Natural killer cell (primary cell): ENCODE results near the gene SLC8B1. TPM values are rescaled to one million over a fixed set of nuclear protein-coding genes. Genes with fewer than 3 reads are reported as not detected.
A peak's percentile ranks its signal among the peaks of the same experiment; 100 is the strongest.

Experiments
- ATAC-seq, 3 donors: fragments of 150-1000 bp in 2 of 3; fragments of 200-7000 bp in 1 of 3; cut with Tn5 transposase; 1 replicate in 1 of 3; 2 replicates in 2 of 3; pipeline ENCODE4 v1.10.0; 2021; ENCODE audit warnings: mild to moderate bottlenecking in 2 of 3, moderate library complexity in 2 of 3
- DNase-seq, 2 donors: peaks; one replicate each; pipeline versions ENCODE4 v3.0.0 to v3.0.0-alpha.2; 2013 to 2021; ENCODE audit warnings: mixed read lengths in 1 of 2
- H3K27ac ChIP-seq: one replicate; pipeline ENCODE4 v1.5.1; 2013; ENCODE audit warnings: mild to moderate bottlenecking, low read length
- H3K27me3 ChIP-seq: one replicate; pipeline ENCODE4 v1.6.1; 2013; ENCODE audit warnings: low read length; ENCODE audit not compliant: control insufficient read depth, insufficient read depth
- H3K36me3 ChIP-seq: one replicate; pipeline ENCODE4 v1.6.1; 2013; ENCODE audit warnings: low read length; ENCODE audit not compliant: control insufficient read depth, insufficient read depth
- H3K4me1 ChIP-seq: one replicate; pipeline ENCODE4 v1.6.1; 2013; ENCODE audit warnings: low read length; ENCODE audit not compliant: control insufficient read depth, insufficient read depth
- H3K4me3 ChIP-seq: one replicate; pipeline ENCODE4 v1.5.1; 2013; ENCODE audit warnings: low read length
- H3K9me3 ChIP-seq: one replicate; pipeline ENCODE4 v1.6.1; 2013; ENCODE audit warnings: low read length; ENCODE audit not compliant: control insufficient read depth, insufficient read depth
- H3K27ac Mint-ChIP-seq, 2 donors: one replicate each; pipeline ENCODE4 v1.8.0; 2022; ENCODE audit warnings: mild to moderate bottlenecking in 2 of 2, mixed read lengths in 2 of 2, moderate library complexity in 1 of 2
- H3K27me3 Mint-ChIP-seq, 2 donors: one replicate each; pipeline ENCODE4 v1.8.0; 2022; ENCODE audit warnings: low read depth in 2 of 2, mixed read lengths in 2 of 2
- H3K36me3 Mint-ChIP-seq: one replicate; pipeline ENCODE4 v1.8.0; 2022; ENCODE audit warnings: mixed read lengths
- H3K4me1 Mint-ChIP-seq, 2 donors: one replicate each; pipeline ENCODE4 v1.8.0; 2022; ENCODE audit warnings: mixed read lengths in 2 of 2
- H3K4me3 Mint-ChIP-seq: one replicate; pipeline ENCODE4 v1.8.0; 2022; ENCODE audit warnings: mild to moderate bottlenecking, moderate library complexity, mixed read lengths
- H3K9me3 Mint-ChIP-seq, 2 donors: one replicate each; pipeline ENCODE4 v1.8.0; 2022; ENCODE audit warnings: mixed read lengths in 2 of 2
- CTCF ChIP-seq: fragments of 200-600 bp; IDR thresholded peaks from one replicate; pipeline ENCODE4 v1.8.0; 2022; ENCODE audit warnings: antibody characterized with exemption
- WGBS: methylation state at CpG from one replicate; pipeline ENCODE4 v1.1.7; 2013; ENCODE audit warnings: missing lambda C conversion rate; ENCODE audit not compliant: insufficient coverage; 5-methylcytosine and 5-hydroxymethylcytosine counted together
- intact Hi-C: fragments of 100-400 bp; cut with micrococcal nuclease; formaldehyde crosslinking; loops from one replicate; pipeline ENCODE4 v1.14.2; 2022
- total RNA-seq, 4 donors: library from RNA; stranded (reverse); fragments of 120-200 nt in 1 of 4; gene quantifications; one replicate each; pipeline versions ENCODE4 v1.2.3 to v1.2.4, GENCODE V29; 2013 to 2022

Gene SLC8B1
- total RNA-seq, 3 donors from 2014 or later (not counting 1 experiment from before 2014, with no cell fraction given): 26.1 to 34.4 (median 31.2) TPM

- no peak overlapping the region for H3K27ac ChIP-seq
- peak in 1 of 3 donors; percentile 37 for ATAC-seq
- no peaks in the 10 kb centered on the region for H3K36me3 ChIP-seq
These were observed 73.0 kb downstream of the SLC8B1 start for GRCh38 chr12:113261847-113262470.

GRCh38 chr12:113260636-113261300 lies 74.1 kb downstream of the SLC8B1 start:
- 76% methylated on average over 11 of the region's 12 CpGs for WGBS
- intact Hi-C loops: no loop called here
- ATAC-seq: no peak
- Mint-ChIP-seq H3K9me3 (no peaks in the 10 kb centered on the region), H3K36me3 (no peaks in the 10 kb centered on the region), H3K4me3 (no peak overlapping the region), H3K27ac (no peak overlapping the region), H3K4me1 (peaks cover 9 to 10% of the 10 kb centered on the region in 2 donors), H3K27me3 (no peaks in the 10 kb centered on the region)
- Histone ChIP-seq H3K9me3 (no peaks in the 10 kb centered on the region), H3K4me3 (no peak overlapping the region), H3K27ac (no peak overlapping the region), H3K4me1 (peaks cover 8% of the 10 kb centered on the region), H3K27me3 (no peaks in the 10 kb centered on the region), H3K36me3 (no peaks in the 10 kb centered on the region)
- no peak for TF ChIP-seq CTCF
- no peak for DNase-seq

More at GRCh38 chr12:113261847-113262470, 73.0 kb downstream of the SLC8B1 start:
- Mint-ChIP-seq H3K27ac (no peak overlapping the region), H3K27me3 (no peaks in the 10 kb centered on the region), H3K4me1 (peaks cover 9 to 10% of the 10 kb centered on the region in 2 donors), H3K4me3 (no peak overlapping the region), H3K36me3 (no peaks in the 10 kb centered on the region), H3K9me3 (no peaks in the 10 kb centered on the region)
- DNase-seq: peak in 1 of 2 donors; percentile 49
- 29% methylated on average over 5 of the region's 6 CpGs for WGBS
- Histone ChIP-seq H3K27me3 (no peaks in the 10 kb centered on the region), H3K4me3 (no peak overlapping the region), H3K9me3 (no peaks in the 10 kb centered on the region), H3K4me1 (peaks cover 8% of the 10 kb centered on the region)
- TF ChIP-seq CTCF: no peak
- intact Hi-C loops: no loop called here

DNA sequence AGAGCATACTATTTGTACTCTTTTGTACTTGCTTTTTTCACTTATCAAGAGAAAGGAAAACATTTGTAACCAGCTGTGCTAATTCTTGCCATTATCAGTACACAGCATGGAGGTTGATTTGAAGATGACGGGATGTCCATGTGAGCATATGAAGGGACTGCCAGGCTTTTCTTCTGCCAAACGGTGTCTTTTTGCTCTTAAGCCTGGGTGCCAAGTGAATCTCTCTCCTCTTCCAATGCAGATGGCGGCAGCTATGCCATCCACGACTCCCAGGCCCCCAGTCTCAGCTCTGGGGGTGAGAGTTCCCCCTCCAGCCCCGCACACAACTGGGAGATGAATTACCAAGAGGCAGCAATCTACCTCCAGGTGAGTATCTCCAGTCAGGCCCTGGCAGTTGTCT lies 74.8 kb downstream of the SLC8B1 start:
- no peak for TF ChIP-seq CTCF
- H3K36me3 ChIP-seq: no peaks in the 10 kb centered on the region
- H3K27ac ChIP-seq: no peak overlapping the region
- Mint-ChIP-seq H3K4me3 (no peak overlapping the region), H3K27me3 (no peaks in the 10 kb centered on the region), H3K4me1 (peaks cover 9 to 10% of the 10 kb centered on the region in 2 donors), H3K27ac (no peak overlapping the region), H3K9me3 (no peaks in the 10 kb centered on the region), H3K36me3 (no peaks in the 10 kb centered on the region)
- no peak for ATAC-seq
- H3K9me3 ChIP-seq: no peaks in the 10 kb centered on the region
- DNase-seq: no peak
- H3K4me1 ChIP-seq: peaks cover 8% of the 10 kb centered on the region
- no peak overlapping the region for H3K4me3 ChIP-seq
- H3K27me3 ChIP-seq: no peaks in the 10 kb centered on the region
- intact Hi-C loops: no loop called here
- 92% methylated on average over 5 of the region's 5 CpGs for WGBS
